Gastroesophageal sphincter (tissue), 3 donors: ENCODE data around the gene SPDYE3.
"Not testable (repeated sequence)": the region's sequence is repeated elsewhere in the genome, so short reads cannot be mapped to it uniquely, and the experiment has no call there.

ENCODE experiments used
- CTCF ChIP-seq, 4 experiments: fragments of 200-600 bp in 2 of 4; fragments of 450-650 bp in 2 of 4; sonication (generic) in 1 of 4; IDR thresholded peaks; one replicate each; pipeline ENCODE4 v1.5.1; 2017 to 2019; ENCODE audit warnings: antibody characterized with exemption in 4 of 4, mild to moderate bottlenecking in 2 of 4, moderate library complexity in 2 of 4
- EP300 ChIP-seq: sonication (generic); formaldehyde crosslinking; IDR thresholded peaks from one replicate; pipeline ENCODE4 v1.6.1; 2017; ENCODE audit warnings: antibody characterized with exemption, mild to moderate bottlenecking
- POLR2A ChIP-seq, 2 donors: fragments of 450-650 bp; IDR thresholded peaks; one replicate each; pipeline ENCODE4 v1.6.1; 2017; ENCODE audit warnings: antibody characterized with exemption in 2 of 2, mild to moderate bottlenecking in 2 of 2, moderate library complexity in 1 of 2

- not testable (repeated sequence) for TF ChIP-seq POLR2A (IDR thresholded peaks at IDR 0.05); CTCF (IDR thresholded peaks at IDR 0.05); EP300
Measured at GRCh38 chr7:100344124-100344559, 36.6 kb downstream of the SPDYE3 start.
